GM03348 (cell line): ENCODE data around the gene FYB1.
"Not testable (repeated sequence)": the region's sequence is repeated elsewhere in the genome, so short reads cannot be mapped to it uniquely, and the experiment has no call there.

Source experiments
- DNase-seq: peaks from one replicate; pipeline ENCODE4 v3.0.0; 2012; ENCODE audit warnings: low spot score

The FYB1 gene

DNA sequence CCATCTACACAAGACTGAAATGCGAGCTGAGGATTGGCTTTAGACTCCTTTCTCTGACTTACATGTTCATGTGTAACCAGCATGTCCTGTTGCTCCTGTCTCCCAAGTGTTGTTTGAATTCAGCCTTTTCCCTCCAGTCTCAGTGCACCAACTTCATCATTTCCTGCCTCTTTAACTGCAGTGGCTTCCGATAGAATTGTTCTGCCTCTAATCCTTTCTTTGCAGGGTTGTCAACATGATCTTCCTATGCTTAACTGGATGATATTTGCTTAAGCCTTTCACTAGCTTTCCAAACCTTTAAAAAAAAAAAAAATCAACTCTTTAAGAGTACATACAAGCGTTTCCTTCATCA is 6.7 kb upstream of the FYB1 start:
- no peak for DNase-seq

DNA sequence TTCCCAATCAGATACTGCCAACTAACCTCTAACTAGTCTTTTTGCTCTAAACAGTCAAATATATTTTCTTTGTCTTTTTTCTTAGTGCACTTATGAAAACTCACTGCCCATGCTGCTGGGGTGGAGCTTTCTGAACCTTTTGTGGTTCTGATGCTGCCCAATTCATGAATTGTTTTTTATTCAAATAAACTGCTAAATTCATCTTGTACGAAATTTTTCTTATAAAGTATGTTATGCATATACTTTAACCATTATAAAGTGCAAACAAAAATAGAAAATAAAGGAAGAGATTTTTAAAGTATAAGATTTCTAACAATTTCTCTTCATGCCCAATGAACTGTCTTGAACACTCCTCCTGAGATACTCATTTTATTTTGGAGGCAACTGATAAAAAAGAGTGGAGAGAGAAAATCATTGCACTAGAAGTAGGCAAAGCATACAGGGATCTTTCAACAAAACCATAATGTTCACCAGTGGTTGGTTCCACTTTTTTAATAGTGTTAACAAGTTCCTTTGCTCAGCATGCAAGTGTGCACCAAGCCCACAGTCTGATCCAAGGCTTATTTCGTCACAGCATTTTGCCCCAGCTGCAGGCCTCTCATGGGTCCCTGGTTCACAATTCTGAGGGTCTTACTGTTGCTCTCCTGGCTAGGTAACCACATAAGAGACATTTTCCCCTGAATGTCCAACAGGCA is 6.2 kb upstream of the FYB1 start:
- no peak for DNase-seq

DNA sequence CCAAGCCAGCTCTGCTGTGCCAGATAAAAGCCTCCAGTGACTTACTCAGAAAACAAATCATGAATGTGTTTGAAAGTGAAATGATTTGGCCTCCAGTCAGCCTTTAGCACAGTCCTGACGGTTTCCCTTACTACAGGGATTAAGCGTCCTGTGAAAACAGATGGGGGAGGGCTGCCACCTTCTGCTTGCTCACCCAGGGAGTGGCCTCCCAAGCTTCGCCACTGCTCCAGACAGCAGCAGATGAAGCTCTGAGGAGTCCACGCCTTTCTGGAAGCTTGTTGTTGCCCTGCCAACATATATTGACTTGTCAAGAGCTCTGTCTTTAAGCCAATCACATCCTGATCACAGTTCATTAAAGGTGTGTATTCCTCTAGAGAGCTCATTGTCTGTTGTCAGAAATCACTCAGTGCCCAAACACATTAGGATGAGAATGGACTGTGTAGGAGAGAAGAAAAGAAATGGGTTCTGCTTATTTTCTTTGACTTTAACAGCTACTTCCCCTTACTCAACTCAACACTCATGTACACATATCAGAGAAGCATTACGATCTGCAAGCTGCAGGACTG is 4.9 kb upstream of the FYB1 start:
- peak; percentile 40 for DNase-seq

DNA sequence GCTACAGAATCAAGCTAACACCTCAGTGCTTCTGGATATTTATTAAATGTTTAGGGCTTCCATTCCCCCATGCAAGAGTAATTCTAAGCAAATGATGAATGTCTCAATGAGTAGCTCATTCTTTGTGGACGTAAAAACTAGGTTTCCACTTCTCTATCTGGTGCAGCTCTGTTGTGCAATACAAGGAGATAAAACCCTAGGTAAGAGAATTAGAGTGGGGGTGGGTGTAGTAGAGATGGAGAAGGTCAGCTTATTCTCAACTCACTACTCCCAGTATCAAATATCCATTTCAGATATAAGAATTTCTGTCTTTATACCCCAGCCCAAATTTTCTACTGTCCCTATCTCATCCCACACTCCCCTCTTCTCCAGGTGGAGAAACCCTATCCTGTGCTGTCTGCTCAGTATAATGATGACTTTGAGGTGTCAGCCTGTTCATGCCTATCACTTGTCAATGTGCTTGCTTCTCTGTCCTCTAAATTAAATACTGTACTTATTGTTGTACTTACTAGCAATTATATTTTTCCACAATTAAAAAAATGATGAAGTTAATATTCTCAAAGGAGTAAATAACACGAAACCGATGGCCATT is 4.3 kb upstream of the FYB1 start:
- DNase-seq: no peak

DNA sequence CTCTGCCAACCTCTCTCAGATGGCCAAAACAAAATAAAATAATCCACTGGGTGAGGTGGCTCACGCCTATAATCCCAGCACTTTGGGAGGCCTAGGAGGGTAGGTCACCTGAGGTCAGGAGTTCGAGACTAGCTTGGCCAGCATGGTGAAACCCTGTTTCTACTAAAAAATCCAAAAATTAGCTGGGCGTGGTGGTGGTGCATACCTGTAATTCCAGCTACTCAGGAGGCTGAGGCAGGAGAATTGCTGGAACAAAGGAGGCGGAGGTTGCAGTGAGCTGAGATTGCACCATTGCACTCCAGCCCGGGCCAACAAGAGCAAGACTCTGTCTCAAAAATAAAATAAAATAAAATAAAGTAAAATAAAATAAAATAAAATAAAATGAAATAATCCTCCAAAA is 2.3 kb upstream of the FYB1 start:
- not testable (repeated sequence) for DNase-seq

DNA sequence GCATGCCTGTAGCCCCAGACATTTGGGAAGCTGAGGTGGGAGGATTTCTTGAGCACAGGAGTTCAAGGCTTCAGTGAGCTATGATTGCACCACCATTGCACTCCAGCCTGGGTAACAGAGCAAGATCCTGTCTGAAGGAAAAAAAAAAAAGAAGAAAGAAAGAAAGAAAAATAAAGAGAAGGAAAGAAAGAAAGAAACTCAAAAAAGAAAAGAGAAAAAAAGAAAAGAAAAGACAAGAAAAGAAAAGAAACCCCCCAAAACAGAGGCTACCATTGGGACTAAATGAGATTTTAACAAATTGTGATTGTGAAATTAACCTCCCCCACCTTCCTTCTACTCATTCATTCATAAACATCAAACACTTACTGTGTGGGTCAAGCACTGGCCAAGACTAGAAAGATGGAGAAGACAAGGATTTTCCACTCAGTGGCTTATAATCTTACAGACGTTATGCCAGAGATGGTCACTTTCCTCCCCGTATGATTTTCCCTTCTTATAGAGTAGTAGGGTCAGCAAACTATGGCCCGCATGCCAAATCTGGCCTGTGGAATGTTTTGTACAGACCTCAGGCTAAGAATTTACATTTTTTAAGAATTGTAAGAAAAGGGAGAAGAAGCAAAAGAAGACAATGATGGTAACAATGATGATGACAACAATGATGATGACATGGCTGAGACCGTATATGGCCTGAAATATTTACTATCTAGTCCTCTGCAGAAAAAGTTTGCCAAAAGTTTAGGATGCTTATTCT is 1.1 kb upstream of the FYB1 start:
- DNase-seq: no peak

DNA sequence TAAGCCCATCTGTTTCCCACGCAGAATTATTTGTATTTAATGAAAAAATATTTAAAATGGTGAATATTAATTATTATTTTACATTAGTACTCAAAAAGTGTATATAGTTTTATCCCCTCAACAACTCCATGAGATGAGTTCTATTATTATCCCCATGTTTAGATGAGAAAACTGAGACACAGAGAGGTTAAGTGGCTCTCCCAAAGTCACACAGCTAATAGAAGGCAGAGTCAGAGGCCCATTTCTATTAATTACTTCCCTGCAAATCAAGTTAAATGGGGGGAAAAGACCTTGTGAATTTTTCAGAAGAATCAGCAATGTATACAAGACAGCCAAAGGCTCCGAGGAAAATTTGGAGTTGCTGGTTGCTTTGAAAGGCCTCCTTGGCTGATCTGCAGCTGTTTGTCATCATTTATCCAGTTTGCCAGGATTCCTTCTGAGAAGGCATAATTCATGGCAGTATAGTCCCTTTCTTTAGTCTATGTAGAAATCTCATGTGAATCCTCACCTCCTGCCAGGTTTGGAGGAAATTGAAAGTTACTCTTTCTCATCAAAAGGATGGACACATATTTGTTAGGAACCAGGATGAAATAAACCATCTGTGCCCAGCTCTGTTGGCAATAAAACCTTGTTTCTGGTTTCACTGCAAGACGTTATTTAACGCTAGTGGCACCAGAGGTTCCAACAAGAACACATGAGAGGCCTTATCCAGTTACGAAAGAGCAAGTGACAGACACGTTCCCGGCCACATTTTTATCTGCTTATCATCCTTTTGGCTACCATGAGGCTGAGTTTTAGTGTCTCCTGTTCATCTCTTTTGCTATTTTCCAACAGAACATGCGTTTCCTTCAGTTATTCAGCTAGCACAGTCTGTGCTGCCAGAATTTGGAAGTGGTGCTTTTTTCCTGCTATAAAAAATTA is 621 bp downstream of the FYB1 start:
- no peak for DNase-seq

DNA sequence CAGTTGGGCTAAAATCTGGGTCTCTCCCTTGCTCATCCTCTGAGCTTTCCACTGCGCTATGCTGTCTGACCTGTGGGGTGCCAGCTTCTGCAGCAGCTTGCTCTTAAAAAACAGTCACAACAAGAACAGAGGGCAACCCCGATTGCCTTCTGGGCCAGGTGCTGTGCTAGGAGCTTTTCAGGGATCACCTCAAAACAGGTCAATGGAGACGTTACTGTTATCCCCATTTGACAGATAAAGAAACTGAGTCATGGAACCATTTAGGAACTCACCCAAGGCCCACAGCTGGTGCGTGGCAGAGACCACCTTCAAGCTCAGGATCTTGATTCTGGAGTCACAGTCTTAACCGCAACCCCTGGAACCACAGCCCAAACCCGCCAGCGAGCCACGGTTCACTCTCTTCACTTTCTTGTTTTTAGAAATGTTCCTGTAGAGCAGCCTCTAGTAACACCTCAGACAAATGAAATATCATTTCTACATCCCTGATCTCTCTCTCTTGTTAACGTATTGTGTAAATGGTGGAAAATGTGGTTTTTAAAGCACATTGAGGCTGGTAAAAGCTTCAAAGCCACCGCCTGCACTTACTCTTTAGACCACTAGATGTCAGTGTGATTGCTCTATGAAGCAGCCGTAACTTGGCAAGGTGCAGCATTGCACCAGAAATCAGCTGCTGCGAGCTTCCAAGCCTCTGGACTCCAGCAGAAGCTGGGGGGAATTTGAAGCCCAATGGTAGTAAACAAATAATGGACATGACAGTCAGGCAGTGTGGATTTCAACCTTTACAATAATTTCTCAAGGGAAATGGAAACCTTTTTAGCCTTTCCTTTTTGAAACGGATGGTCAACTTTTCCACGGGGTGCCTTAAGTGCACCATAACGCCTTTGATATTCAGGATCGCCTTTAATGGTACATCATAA is 1.7 kb downstream of the FYB1 start:
- peak; percentile 84 for DNase-seq

DNA sequence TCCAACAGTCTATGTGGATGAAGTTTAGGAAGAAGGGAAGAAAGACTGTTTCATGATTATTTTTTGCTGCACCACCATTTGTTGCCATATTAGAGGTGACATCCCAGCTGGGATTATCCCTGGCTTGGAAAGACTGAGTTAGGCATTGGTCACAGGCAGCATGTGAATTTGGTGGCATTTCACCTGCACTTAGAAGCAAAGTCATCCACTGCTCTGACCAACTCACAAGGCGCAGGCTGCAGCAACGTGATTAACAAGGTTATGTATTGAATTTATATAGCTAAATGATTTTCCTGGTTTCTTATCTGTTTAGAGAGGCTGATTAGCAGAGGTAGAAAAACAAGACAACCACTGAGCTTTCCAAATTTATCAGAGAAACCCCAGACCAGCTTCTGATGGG is 2.7 kb downstream of the FYB1 start:
- DNase-seq: no peak

DNA sequence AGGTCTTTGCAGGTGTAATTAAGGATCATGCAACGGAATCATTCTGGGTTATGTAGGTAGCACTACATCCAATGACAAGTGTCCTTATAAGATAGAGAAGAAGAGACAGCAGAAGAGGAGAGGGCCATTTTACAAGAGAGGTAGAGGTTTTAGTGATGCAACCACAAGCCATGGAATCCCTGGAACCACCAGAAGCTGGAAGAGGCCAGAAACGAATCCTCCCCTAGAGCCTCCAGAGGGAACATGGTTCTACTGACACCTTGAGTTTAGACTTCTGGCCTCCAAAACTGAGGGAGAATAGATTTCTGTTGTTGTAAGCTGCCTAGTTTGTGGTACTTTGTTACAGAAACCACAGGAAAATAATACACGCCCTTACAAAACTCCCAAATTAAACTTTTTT is 3.5 kb downstream of the FYB1 start:
- no peak for DNase-seq

DNA sequence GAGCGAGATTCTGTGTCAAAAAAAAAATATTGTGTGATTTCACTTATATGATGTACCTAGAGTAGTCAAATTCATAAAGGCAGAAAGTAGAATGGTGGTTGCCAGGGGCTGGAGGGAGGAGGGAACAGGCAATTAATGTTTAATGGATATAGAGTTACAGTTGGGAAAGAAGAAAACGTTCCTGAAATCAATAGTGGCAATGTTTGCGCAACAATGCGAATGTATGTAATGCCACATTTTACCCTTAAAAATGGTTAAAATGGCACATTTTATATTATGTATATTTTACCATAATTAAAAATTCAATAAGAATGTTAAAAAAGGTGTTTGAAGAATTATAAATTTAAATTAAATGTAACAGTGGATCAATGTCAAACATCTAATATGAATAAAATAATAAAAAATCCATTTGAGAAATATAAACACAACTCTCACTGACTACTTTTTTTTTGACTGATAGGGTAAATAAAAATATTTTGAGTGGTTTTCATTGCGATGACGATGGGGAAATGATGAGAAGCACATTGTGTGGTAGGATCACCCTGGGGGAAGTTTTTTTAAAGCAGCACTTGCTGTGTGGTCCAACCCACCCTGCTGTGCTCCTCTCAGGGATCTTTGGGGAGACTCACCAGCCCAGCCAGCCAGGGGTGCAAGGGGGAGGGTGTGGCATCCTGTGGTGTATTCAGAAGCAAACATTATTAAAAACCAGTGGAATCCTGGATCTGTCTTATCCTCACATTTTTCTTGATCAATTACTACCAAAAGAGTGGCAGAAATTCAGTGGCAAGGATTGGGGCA is 4.3 kb downstream of the FYB1 start:
- no peak for DNase-seq

DNA sequence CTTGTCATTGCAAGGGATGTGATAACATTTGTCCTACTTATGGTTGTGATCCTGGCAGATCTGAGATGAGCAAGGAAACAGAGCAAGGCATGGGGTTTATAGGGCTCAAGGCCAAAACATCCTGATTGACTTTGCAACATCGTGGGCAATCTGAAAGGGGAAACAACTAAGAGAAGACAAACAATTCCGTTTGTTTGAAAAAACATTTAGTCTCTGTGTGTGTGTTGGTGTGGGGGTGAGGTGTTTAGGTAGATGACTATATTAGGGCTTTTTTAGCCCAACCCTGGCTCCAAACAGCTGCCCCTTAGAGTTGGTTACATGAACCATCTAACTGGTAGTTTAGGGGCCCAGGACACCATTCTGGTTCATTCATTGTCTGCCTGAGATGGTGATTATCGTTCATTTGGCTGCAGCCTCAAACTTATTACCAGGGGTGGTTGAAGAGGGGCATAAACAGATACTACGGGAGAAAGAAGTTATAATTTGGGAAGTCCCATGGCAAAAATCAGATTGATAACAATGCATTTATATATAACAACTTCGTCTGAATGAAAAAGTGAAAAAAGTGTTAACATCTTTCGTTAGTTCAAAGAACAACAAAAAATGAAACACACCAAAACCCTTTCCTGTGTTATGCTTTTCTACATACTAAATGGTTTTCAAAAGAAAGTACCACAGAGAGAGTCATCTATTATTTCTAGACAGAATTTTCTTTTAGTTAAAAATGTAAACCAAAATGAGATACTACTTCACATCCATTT is 5.7 kb downstream of the FYB1 start:
- DNase-seq: no peak

DNA sequence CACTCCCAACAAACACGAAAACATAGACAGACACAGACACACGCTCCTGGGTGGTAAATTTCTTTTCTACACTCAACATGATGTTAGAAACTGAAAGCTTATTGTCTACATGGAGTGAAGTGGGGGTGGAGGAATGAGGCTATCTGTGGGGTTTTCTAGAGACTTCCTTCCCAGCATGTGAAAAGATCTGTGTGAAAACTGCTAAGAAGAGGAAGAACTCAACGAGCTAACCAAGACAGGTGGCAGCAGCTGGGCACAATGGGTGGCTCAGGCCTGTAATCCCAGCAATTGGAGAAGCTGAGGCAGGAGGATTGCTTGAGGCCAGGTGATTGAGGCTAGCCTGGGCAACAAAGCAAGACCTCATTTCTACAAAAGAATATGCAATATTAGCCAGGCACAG is 7.6 kb downstream of the FYB1 start:
- DNase-seq: no peak

DNA sequence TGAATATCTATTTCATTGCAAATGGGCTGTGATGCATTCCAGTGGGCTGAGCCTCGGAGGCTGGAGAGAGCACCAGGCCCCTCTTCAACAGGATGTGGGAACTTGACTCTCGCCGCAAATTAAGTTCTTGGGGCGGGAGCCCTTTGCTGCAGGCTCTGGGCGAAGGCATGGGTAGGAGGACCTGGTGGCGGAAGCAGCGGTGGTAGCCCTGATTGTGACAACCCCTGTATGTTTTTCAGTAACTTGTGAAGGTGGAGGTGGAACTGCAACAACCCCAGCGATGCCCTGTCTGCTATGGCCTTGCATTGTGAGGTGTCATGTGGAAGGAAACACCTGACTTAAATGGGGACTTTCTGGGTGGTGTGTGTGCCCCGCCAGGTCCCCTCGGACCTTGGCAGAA is 9.4 kb downstream of the FYB1 start:
- DNase-seq: no peak

DNA sequence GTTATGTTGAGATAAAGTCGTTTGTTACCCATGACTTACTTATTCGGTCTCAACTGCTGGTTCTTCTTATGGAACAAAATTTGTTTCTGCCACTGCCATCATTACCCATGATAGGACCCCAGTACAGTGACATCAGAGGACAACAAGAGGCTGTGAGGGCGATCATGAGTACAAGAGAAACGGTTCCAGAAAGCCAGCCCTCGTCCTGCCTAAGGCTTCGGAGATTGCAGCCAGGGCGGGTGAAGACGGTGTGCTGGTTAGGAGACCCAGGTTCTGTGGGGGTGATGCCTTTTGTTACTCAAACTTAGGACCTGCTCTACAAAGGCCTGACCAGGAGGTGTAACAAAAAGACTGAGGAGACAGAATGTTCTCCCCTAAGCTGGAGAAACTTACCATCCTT is 10.9 kb downstream of the FYB1 start:
- no peak for DNase-seq

DNA sequence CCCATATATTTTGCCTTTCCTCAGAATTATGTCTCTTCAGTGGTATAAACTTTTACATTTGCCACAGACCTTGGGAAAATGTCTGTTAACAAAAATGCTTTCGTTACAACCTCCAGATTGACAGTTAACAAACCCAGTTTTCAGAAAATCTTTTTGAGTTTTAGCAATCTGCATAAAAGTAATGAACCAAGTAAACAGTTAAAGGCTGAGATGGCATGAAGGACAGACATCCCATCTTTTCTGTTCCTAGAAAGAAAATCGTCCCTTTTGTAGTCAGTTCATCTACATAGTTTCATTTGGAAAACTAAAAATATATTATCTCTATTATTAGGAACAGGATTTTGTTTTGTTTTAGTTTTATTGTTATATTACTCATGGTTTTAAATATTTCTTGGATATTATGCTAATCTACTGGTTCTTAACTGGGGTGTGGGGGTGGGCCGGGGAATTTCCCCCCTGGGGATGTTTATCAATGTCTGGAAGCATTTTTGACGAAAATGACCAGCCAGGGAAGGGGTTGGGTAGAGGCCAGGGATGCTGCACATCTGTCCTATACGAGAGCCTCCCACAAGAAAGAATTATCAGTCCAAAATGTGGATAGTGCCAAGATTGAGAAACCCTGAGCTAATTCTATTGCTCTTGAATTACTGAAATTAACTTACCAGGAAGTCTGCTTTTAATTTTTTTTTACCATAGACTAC is 11.9 kb downstream of the FYB1 start:
- DNase-seq: no peak

DNA sequence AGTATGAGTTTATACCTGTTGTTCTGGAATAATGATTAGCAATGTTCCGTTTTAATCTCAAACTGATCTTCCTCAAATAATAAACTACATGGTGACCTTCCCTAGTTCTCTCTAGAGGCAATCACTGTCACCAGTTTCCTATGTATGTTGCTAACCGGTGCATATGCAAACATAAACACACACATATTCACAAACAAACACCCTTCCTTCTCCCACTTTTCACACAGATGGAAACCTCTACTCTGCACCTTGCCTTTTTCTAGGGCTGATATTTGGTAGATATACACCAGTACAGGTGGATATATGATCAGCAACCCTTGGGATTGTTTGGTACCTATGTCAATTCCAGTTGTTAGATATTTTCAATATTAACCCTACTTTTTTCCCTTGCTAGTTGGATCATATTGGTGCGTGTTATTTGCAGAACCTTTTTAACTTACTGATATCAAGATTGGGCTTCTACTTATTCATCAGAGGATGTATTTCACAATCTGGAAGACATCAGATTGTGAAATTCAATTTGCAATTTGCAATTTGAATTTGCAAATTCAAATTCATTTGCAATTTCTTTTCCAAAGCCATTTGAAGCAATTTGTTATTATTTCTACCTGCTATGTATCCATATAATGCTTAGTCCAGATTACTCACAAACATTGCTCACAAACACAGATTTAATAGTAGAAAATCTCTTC is 12.6 kb downstream of the FYB1 start:
- DNase-seq: no peak

DNA sequence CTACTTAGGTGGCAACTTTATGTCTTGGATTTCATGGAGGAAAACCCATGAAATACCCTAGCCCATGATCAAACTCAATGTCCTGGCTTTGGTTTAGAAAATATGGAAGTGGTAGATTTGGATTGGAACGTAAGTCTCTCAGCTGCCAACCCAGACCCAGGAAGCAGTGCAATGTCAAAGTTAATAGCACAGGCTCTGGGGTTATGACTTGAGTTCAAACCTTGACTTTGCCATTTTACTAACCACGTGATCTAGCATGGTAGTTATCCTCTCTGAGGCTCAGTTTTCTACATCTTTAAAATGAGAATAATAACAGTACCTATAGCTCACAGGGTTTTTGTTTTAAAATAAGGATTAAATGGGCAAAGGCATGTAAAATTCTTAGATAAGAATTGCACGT is 13.8 kb downstream of the FYB1 start:
- no peak for DNase-seq
